NCI-H524 (cell line): ENCODE measurements around the gene FBXW11.
"Not testable (repeated sequence)": the region's sequence is repeated elsewhere in the genome, so short reads cannot be mapped to it uniquely, and the experiment has no call there.

Source experiments
- DNase-seq, 2 experiments: peaks; one replicate each; lab custom pipeline; 2025; lab: John Stamatoyannopoulos, UW

FBXW11 gene

DNA sequence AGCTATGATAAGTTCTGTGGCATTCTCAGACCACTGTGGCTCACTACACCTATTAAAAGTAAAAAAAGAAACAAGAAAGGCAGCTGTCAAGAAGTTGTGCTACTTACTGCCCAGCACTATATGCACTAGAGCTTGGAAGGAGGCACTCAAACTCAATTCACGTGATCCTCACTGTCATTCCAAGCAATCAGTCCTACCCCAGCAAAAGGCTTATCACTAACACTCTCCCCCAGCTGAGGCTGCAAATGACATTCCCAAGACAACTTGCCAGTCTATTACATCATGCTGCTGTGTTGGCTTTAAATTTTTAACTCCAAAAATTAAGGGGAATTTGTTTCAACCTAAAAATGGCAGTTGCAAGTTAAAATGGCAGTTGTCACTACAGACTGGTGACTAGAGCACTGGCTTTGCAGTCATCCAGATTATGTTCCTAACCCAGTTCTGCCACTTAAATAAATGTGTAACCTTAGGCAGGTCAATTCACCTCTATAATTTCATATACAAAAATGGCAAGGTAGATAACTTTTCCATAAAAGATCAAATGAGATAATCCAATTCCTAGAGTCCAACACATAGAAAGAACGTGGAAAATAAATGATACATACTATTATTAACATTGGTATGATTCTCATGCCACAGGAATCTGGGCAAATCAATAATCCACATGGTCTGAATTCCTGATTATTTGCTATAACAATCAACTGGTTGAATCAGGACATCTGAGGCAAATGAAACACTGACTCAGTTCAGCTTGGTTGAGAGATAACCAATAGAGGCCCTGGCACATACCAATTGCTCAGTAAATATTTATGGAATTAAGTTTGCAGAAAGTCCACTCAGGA, 52.4 kb downstream of the FBXW11 start:
- DNase-seq: no peak

DNA sequence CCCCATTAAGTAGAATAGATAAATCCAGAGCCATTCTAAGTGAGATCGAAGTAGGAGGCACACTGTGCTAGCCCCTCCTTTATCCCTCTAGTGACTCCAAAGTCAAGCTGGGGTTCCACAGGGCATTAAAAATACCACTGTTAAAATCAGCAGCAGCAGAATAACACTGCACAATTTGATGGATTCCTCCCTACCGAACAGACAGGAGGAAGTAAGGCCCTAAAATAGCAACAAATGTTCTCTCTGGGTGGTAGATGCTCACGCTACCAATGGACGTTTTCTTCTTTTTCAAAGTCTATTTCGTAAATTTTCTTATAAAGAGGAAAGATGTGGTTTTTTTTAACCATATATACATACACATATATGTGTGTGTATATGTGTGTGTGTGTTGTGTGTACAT, 54.4 kb downstream of the FBXW11 start:
- DNase-seq: no peak

DNA sequence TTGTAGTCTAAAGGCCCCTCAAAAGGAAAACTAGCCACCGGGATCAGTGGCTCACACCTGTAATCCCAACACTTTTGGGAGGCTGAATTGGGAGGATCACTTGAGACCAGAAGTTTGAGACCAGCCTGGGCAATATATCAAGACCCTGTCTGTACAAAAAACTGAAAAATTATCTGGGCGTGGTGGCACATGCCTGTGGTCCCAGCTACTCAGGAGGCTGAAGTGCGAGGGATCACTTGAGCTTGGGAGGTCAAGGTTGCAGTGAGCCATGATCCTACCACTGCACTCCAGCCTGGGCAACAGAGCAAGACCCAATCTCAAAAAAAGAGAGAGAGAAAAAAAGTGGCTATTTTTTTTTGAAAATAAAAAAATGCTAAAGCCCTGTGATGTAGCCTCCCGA, 55.2 kb downstream of the FBXW11 start:
- DNase-seq: no peak

DNA sequence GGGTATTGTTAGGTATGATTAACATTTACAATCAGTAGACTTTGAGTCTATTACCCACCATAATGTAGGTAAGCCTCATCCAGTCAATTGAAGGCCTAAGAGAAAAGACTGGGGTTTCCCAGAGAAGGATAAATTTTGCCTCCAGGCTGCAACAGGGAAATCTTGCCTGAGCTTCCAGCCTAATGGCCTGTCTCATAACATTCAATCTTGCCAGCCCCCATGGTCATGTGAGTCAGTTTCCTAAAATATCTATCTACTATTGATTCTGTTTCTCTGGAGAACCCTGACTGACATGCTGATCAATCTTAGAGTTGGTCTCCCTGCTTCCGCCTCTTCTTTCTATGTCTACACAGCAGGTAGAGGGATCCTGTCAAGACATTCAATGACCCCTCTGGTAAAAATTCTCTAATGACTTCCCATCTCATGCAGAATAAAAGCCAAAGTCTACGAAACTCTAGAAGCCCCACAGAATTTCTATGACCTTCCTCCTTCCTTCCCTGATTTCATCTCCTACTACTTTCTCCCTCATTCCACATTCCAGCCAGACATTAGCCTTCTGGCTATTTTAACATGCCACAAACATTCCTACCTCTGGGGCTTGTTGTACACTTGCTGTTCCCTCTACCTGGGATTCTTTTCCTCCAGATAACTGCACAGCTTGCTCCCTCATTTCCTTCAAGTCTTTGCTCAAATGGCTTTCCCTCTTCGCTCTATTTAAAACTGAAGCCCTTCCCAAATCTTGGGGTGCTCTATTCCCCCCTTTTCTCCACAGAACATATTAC, 60.2 kb downstream of the FBXW11 start:
- no peak for DNase-seq

DNA sequence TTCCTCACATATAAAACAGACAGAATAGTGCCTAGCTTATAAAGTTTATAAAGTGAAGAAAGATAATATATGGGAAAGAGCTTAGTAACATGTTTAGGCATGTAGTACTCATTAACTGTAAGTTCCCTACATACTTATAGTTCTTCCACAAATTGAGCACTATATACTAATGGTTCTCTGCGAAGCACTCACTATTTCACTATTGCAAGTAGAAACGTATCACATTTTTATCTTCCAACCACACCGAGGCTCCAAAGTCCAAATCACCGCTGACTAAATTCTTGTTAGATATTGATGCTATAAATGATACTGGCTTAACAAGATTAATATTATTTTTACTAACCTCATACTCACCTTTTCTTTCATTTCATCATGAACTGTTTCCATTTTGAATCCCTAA, 61.0 kb downstream of the FBXW11 start:
- DNase-seq: no peak

DNA sequence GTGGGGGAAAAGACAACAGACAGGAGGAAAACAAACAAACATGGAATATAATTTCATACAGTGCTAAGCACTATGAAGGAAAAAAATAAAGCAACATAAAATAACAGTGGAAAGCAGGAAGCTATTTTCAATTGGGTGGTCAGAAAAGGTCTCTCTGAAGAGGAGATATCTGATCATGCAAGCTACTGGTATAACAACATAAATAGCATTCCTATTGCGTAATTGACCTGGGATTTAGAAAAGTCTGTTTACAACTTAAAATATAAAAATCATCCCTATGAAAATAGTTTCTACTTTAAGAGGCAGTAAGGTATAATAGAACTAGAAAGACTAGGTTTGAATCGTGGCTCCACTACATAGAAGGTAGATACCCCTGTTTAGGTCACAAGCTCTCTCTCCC, 61.4 kb downstream of the FBXW11 start:
- DNase-seq: no peak

DNA sequence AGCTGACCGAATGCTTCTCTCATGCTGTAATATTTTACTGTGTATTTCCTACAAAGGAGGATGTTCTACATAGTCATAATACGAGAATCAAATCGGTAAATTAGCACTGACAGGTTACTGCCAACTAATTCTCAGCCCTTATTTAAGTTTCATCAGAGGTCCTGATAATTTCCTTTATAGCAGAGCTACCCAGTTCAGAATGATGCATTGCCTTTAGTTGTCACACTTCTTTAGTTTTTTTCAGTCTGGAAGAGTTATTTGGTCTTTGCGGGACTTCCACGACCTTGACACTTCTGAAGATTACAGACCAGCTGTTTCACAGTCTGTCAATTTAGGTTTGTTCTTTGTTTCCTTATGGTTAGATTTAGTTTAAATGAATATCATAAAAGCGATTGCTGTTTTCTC, 64.3 kb downstream of the FBXW11 start:
- DNase-seq: peak; percentile 13 to 64

DNA sequence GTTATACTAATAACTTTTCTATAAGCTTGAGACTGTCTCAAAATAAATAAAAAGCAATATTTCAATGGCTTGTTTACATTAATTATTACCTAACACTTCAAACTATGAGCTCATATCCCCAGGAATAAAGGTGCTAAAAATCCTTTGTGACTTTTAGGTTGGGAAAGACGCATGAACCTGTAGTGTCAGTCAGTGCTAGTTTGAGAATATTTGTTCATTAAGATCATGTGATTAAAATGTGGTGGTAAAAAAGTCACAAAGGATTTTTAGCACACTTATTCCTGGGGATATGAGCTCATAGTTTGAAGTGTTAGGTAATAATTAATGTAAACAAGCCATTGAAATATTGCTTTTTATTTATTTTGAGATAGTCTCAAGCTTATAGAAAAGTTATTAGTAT, 64.8 kb downstream of the FBXW11 start:
- DNase-seq: not testable (repeated sequence)

DNA sequence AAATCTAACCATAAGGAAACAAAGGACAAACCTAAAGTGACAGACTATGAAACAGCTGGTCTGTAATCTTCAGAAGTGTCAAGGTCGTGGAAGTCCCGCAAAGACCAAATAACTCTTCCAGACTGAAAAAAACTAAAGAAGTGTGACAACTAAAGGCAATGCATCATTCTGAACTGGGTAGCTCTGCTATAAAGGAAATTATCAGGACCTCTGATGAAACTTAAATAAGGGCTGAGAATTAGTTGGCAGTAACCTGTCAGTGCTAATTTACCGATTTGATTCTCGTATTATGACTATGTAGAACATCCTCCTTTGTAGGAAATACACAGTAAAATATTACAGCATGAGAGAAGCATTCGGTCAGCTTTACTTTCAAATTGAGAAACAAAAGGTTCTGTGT, 65.2 kb downstream of the FBXW11 start:
- not testable (repeated sequence) for DNase-seq

DNA sequence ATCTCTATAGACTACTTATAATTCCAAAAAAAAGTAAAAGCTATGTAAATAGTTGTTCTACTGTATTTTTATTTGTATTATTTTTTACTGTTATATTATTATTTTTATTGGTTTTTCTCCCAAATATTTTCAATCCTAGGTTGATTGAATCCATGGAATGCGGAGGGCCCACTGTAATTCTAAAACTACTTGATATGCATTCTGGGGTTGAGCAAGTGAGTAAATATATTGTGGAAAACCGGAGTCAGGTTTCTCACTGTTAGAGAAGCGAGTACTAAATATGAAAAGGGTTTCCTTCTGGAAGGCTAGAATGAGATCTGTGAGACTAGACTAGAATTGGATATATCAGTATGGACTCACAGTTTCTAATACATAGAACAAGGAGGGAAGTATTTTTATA, 66.5 kb downstream of the FBXW11 start:
- DNase-seq: no peak

DNA sequence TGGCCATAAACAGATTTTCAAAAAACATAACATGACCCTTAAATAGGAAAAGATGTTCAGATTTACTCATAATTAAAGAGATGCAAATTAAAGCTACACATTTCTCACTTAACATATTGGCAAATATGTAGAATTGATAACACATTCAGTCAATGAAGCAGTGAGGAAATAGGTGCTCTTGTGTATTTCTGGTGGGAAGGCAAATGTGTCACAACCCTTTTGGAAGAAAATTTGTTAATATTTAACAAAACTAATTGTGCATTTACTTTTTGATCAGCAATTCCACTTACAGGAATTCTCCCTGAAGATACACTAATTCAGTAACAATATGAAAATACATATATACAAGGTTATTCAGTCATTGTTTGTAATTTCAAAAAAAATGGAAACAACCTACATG, 68.1 kb downstream of the FBXW11 start:
- no peak for DNase-seq

DNA sequence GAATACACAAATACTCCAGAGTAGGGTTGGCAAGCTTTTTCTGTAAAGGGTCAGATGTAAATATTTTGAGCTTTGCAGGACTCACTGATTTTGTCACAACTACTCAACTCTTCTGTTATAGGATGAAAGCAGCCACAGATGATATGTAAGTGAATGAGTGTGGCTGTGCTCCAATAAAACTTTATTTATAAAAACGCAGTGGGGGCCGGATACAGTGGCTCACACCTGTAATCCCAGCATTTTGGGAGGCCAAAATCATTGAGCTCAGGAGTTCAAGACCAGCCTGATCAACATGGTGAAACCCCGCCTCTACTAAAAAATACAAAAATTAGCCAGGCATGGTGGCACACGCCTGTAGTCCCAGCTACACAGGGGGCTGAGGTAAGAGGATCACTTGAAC, 69.1 kb downstream of the FBXW11 start:
- no peak for DNase-seq

DNA sequence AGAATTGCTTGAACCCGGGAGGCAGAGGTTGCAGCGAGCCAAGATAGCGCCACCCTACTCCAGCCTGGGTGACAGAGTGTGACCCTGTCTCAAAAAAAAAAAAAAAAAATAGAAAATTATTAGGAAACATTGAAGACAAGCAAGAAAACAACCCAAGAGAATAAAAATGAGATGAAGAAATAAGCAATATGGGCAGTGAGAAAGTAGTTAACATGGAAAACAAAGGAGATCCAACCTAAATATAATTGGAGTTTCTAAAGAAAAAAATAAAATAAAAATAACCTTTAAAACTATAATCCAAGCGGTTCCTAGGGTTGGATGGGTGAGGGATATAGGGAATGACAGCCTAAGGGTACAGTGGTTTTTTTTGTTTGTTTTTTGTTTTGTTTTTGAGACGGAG, 71.9 kb downstream of the FBXW11 start:
- no peak for DNase-seq

DNA sequence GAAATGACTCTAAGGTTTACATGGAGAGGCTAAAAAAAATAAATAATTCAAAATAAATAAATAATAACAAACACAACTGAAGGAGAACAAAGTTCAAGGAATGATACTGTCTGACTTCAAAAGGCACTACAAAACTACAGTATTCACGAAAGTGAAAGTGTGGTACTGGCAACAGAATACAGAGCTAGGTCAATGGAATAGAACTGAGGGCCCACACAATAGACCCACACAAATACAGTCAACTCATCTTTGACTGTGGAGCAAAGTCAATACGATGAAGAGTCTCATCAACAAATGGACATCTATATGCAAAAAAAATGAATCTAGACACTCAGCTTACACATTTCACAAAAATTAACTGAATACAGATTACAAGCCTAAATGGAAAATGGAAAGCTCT, 75.3 kb downstream of the FBXW11 start:
- no peak for DNase-seq

DNA sequence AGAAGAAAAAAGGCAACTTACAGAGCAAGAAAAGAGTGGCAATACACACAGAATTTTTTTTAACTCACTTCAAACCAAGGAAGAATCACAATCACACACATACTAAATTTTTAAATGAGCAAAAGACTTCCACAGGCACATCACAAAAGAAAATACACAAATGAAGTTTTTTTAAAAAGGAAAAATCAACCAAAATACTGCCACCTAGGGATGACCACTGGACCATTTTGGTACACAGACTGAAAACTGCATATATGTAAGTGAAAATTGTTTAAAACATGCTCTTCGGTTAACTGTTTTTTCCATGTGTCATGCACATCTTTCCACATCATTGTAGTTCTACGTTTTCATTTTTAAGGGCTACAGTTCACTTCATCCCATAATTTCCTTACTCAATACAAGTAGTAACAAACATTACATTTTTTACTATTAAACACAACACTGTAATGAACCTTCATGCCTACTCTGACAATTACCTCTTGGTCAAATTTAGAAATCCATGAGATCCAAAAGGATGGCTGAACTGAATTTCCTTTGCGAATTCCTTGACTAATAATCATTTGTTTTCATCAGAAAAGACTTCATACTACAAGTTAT, 79.0 kb downstream of the FBXW11 start:
- no peak for DNase-seq

DNA sequence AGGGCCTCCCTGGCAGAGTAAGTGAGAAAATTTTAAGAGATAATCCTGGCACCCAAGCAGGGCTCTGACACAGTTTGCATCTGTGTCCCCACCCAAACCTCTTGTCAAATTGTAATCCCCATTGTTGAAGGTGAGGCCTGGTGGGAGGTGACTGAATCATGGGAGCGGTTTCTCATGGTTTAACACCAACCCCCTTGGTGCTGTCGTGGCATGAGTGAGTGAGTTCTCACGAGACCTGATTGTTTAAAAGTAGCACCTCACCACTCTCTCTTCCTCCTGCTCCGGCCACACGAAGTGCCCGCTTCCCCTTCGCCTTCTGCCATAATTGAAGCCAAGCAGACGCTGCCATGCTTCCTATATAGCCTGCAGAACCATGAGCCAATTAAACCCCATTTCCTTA, 80.1 kb downstream of the FBXW11 start:
- no peak for DNase-seq

DNA sequence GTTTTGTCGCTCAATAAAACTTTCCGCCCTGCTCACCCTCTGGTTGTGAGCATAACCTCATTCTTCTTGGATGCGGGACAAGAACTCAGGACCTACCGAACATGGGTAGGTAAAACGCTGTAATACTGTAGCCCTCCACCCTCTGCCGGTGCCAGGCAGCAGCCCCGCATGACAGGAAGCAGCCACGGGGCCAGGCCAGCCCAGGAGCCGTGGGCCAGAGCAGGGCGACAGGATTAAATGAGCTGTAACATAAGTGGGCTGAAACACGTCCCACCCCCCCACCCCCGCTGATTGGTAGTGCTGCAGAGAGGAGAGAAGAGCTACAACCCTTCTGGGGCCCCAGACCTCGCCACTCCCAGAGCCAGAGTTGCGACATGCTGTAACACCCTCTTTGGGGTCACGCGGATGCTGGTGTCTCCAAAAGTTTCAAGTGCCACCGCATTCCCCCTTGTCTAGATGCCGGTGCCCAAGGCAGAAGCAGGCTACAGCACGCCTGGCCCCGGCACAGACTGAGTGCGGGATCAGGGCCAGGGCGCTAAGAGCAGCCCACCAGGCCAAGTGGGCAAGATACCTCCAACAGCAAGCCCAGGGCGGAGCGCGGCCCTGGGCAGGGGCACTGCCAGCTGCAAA, 81.8 kb downstream of the FBXW11 start:
- no peak for DNase-seq

DNA sequence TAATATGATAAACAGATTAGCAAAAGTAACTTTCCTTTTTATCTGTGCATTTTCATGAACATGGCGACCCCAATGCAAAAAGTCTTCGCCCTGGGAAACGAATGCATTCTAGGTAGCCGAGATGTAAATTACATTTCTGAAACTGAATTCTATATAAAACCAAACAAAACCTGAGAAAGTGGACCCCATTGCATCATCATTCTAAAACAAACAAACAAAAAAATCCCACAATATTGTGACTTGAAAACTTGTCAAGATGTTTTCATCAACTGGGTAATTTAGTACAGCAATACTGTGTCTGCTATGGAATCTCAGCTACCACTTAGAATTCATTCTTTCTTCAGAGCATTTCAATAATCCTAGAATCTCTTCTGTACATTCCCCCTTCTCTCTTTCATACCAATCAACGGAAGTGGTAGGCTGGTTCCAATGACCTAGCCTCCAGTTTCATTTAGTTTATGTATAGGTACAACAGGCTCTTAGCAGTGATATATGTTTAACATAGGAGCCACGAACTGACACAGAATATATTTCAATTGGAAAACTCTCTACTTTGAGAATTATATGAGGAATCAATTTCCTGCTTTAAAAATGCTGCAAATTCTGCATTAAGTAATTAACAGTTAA, 85.6 kb downstream of the FBXW11 start:
- no peak for DNase-seq

DNA sequence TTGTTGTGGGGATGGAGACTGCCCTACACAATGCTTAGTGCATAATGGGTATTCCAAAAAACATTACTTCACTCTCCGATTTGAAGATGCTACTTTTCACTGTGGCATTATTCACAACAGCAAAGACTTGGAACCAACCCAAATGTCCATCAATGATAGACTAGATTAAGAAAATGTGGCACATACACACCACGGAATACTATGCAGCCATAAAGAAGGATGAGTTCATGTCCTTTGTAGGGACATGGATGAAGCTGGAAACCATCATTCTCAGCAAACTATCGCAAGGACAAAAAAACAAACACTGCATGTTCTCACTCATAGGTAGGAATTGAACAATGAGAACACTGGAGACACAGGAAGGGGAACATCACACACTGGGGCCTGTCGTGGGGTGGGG, 90.7 kb downstream of the FBXW11 start:
- DNase-seq: not testable (repeated sequence)

DNA sequence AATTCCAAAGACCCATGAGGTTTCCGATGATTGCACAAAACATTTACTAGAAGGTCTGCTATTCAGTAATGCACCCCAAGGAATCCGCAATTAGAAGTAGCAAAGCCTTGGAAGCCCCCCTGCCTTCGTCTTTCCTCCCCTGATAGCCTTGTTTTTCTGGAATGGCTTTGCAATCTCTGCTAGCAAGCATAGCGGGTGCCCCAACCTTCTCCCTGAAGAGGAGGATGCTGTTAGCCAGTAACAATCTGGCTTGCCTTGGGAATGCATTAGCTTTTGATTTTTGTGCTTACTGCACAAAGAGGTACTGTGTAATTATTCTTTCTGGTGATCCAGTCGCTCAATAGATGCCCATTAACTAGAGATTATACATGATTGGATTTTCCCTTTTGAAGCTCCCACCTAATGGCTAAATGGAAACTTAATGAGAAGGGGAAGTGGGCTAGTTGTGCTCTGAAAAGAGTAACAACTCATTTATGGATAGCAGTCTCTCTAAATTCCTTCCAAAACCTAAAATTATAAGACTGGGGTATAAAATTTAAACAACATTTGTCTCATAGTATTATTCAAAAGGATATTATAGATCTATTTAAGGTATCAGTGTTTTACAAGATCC, 91.6 kb downstream of the FBXW11 start:
- DNase-seq: no peak

DNA sequence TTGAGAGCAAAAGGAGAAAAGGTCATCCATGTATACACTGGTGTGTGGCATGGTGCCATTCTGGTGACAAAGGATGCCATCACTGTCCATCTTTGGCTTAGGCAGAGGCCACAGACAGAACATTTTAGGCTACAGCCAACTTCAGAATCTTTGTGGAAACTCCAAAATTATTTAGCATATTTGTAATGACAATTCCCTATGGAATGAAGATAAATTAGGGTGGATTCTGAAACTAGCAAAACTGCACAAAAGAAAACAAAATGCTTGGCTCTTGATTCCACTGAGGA, 92.5 kb downstream of the FBXW11 start:
- no peak for DNase-seq

DNA sequence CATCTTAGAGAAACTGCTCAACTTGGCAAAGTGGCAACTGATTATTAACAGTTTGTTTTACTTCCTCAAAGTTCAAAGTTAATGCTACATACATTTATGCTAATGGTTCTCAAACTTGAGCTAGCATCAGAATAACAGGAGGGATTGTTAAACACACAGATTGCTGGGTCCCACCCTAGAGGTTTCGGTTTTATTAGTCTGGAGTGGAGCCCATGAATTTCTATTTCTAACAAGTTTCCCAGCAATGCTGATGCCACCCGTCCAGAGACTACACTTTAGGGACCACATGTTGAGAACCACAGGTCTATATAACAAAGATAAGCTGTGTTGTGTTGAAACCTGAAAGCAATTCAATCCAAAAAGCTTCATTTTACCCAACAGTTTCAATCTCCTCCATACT, 95.3 kb downstream of the FBXW11 start:
- DNase-seq: no peak
